ENCODE results near the gene EFCAB9. TPM values are rescaled to one million over a fixed set of nuclear protein-coding genes. Genes with fewer than 3 reads are reported as not detected.
A peak's percentile ranks its signal among the peaks of the same experiment; 100 is the strongest.
"Not testable (repeated sequence)": the region's sequence is repeated elsewhere in the genome, so short reads cannot be mapped to it uniquely, and the experiment has no call there.

The EFCAB9 gene
- total RNA-seq, 1 donor from 2014 or later: not detected

GRCh38 chr5:172186114-172186695 is 7.8 kb upstream of the EFCAB9 start:
- no peaks in the 10 kb centered on the region for H3K27me3 ChIP-seq (ENCODE audit: control insufficient read depth in 3 of 3, insufficient read depth in 3 of 3, low read length in 3 of 3)
- peak overlapping the region in 1 of 3 donors; percentile 94 for H3K4me3 ChIP-seq (ENCODE audit: low read length in 3 of 3)
- peak overlapping the region; percentile 36 for H3K27ac ChIP-seq (ENCODE audit: low read depth, low read length)
- peak overlapping the region in 1 of 3 donors; percentile 76 for H3K9ac ChIP-seq (ENCODE audit: low read depth in 1 of 3, low read length in 3 of 3)
- H3K9me3 ChIP-seq (ENCODE audit: control insufficient read depth in 3 of 3, low read length in 3 of 3): no peaks in the 10 kb centered on the region
- H3K36me3 ChIP-seq (ENCODE audit: control insufficient read depth in 3 of 3, insufficient read depth in 3 of 3, low read length in 3 of 3): no peaks in the 10 kb centered on the region
- peaks cover 13 to 24% (median 19%) of the 10 kb centered on the region in 3 donors for H3K4me1 ChIP-seq (ENCODE audit: control insufficient read depth in 3 of 3, insufficient read depth in 3 of 3, low read length in 3 of 3)

GRCh38 chr5:172187118-172188032 is 6.6 kb upstream of the EFCAB9 start:
- Histone ChIP-seq H3K27me3 (ENCODE audit: control insufficient read depth in 3 of 3, insufficient read depth in 3 of 3, low read length in 3 of 3) (no peaks in the 10 kb centered on the region), H3K4me3 (ENCODE audit: low read length in 3 of 3) (peak overlapping the region; percentile 78 to 94 (median 85)), H3K9me3 (ENCODE audit: control insufficient read depth in 3 of 3, low read length in 3 of 3) (no peaks in the 10 kb centered on the region), H3K4me1 (ENCODE audit: control insufficient read depth in 3 of 3, insufficient read depth in 3 of 3, low read length in 3 of 3) (peaks cover 13 to 24% (median 19%) of the 10 kb centered on the region in 3 donors), H3K27ac (ENCODE audit: low read depth, low read length) (peak overlapping the region; percentile 75), H3K9ac (ENCODE audit: low read depth in 1 of 3, low read length in 3 of 3) (peak overlapping the region; percentile 61 to 84 (median 76)), H3K36me3 (ENCODE audit: control insufficient read depth in 3 of 3, insufficient read depth in 3 of 3, low read length in 3 of 3) (no peaks in the 10 kb centered on the region)

- Histone ChIP-seq H3K9ac (ENCODE audit: low read depth in 1 of 3, low read length in 3 of 3) (peak within 1 kb of the TSS; percentile 61 to 84 (median 76)), H3K4me3 (ENCODE audit: low read length in 3 of 3) (peak within 1 kb of the TSS; percentile 78 to 94 (median 85)), H3K27ac (ENCODE audit: low read depth, low read length) (peak within 1 kb of the TSS; percentile 75), H3K27me3 (ENCODE audit: control insufficient read depth in 3 of 3, insufficient read depth in 3 of 3, low read length in 3 of 3) (no peaks in the 10 kb centered on the region), H3K9me3 (ENCODE audit: control insufficient read depth in 3 of 3, low read length in 3 of 3) (no peaks in the 10 kb centered on the region), H3K4me1 (ENCODE audit: control insufficient read depth in 3 of 3, insufficient read depth in 3 of 3, low read length in 3 of 3) (peaks cover 13 to 24% (median 19%) of the 10 kb centered on the region in 3 donors), H3K36me3 (ENCODE audit: control insufficient read depth in 3 of 3, insufficient read depth in 3 of 3, low read length in 3 of 3) (no peaks in the 10 kb centered on the region)
These were observed 5.7 kb upstream of the EFCAB9 start, which contains the start of gene STK10 for GRCh38 chr5:172188033-172188892. Gene STK10, minus strand, starts transcription at chr5:172188224. Its CDS starts 182 bp downstream, at chr5:172188042.

- Histone ChIP-seq H3K27ac (ENCODE audit: low read depth, low read length) (no peak overlapping the region), H3K36me3 (ENCODE audit: control insufficient read depth in 3 of 3, insufficient read depth in 3 of 3, low read length in 3 of 3) (no peaks in the 10 kb centered on the region), H3K9ac (ENCODE audit: low read depth in 1 of 3, low read length in 3 of 3) (peak overlapping the region in 1 of 3 donors; percentile 76), H3K4me1 (ENCODE audit: control insufficient read depth in 3 of 3, insufficient read depth in 3 of 3, low read length in 3 of 3) (peaks cover 8 to 24% (median 16%) of the 10 kb centered on the region in 3 donors), H3K27me3 (ENCODE audit: control insufficient read depth in 3 of 3, insufficient read depth in 3 of 3, low read length in 3 of 3) (no peaks in the 10 kb centered on the region), H3K9me3 (ENCODE audit: control insufficient read depth in 3 of 3, low read length in 3 of 3) (no peaks in the 10 kb centered on the region), H3K4me3 (ENCODE audit: low read length in 3 of 3) (peak overlapping the region; percentile 71 to 94 (median 85))
These were observed 4.9 kb upstream of the EFCAB9 start for GRCh38 chr5:172188893-172189692.

GRCh38 chr5:172189693-172190296 is 4.2 kb upstream of the EFCAB9 start:
- Histone ChIP-seq H3K36me3 (ENCODE audit: control insufficient read depth in 3 of 3, insufficient read depth in 3 of 3, low read length in 3 of 3) (no peaks in the 10 kb centered on the region), H3K9me3 (ENCODE audit: control insufficient read depth in 3 of 3, low read length in 3 of 3) (no peaks in the 10 kb centered on the region), H3K9ac (ENCODE audit: low read depth in 1 of 3, low read length in 3 of 3) (no peak overlapping the region), H3K27ac (ENCODE audit: low read depth, low read length) (no peak overlapping the region), H3K4me1 (ENCODE audit: control insufficient read depth in 3 of 3, insufficient read depth in 3 of 3, low read length in 3 of 3) (peaks cover 8 to 24% (median 13%) of the 10 kb centered on the region in 3 donors), H3K4me3 (ENCODE audit: low read length in 3 of 3) (no peak overlapping the region), H3K27me3 (ENCODE audit: control insufficient read depth in 3 of 3, insufficient read depth in 3 of 3, low read length in 3 of 3) (no peaks in the 10 kb centered on the region)

- Histone ChIP-seq H3K4me1 (ENCODE audit: control insufficient read depth in 3 of 3, insufficient read depth in 3 of 3, low read length in 3 of 3) (no peaks in the 10 kb centered on the region), H3K9me3 (ENCODE audit: control insufficient read depth in 3 of 3, low read length in 3 of 3) (no peaks in the 10 kb centered on the region), H3K36me3 (ENCODE audit: control insufficient read depth in 3 of 3, insufficient read depth in 3 of 3, low read length in 3 of 3) (no peaks in the 10 kb centered on the region), H3K9ac (ENCODE audit: low read depth in 1 of 3, low read length in 3 of 3) (no peak overlapping the region), H3K27me3 (ENCODE audit: control insufficient read depth in 3 of 3, insufficient read depth in 3 of 3, low read length in 3 of 3) (peaks cover 0 to 3% (median 0%) of the 10 kb centered on the region in 3 donors), H3K4me3 (ENCODE audit: low read length in 3 of 3) (no peak overlapping the region), H3K27ac (ENCODE audit: low read depth, low read length) (no peak overlapping the region)
These were observed 1.2 kb downstream of the EFCAB9 start for GRCh38 chr5:172194985-172195774.

- not testable (repeated sequence) for H3K36me3 ChIP-seq (ENCODE audit: control insufficient read depth in 3 of 3, insufficient read depth in 3 of 3, low read length in 3 of 3); H3K9ac ChIP-seq (ENCODE audit: low read depth in 1 of 3, low read length in 3 of 3); H3K27ac ChIP-seq (ENCODE audit: low read depth, low read length); H3K4me3 ChIP-seq (ENCODE audit: low read length in 3 of 3); H3K4me1 ChIP-seq (ENCODE audit: control insufficient read depth in 3 of 3, insufficient read depth in 3 of 3, low read length in 3 of 3); H3K27me3 ChIP-seq (ENCODE audit: control insufficient read depth in 3 of 3, insufficient read depth in 3 of 3, low read length in 3 of 3); H3K9me3 ChIP-seq (ENCODE audit: control insufficient read depth in 3 of 3, low read length in 3 of 3)
These were observed 3.8 kb downstream of the EFCAB9 start for GRCh38 chr5:172197775-172198174.

GRCh38 chr5:172199446-172199845 is 5.5 kb downstream of the EFCAB9 start:
- Histone ChIP-seq H3K9me3 (ENCODE audit: control insufficient read depth in 3 of 3, low read length in 3 of 3) (no peaks in the 10 kb centered on the region), H3K36me3 (ENCODE audit: control insufficient read depth in 3 of 3, insufficient read depth in 3 of 3, low read length in 3 of 3) (no peaks in the 10 kb centered on the region), H3K4me1 (ENCODE audit: control insufficient read depth in 3 of 3, insufficient read depth in 3 of 3, low read length in 3 of 3) (no peaks in the 10 kb centered on the region), H3K27me3 (ENCODE audit: control insufficient read depth in 3 of 3, insufficient read depth in 3 of 3, low read length in 3 of 3) (peaks cover 0 to 3% (median 0%) of the 10 kb centered on the region in 3 donors), H3K27ac (ENCODE audit: low read depth, low read length) (no peak overlapping the region), H3K4me3 (ENCODE audit: low read length in 3 of 3) (no peak overlapping the region), H3K9ac (ENCODE audit: low read depth in 1 of 3, low read length in 3 of 3) (no peak overlapping the region)
